LHCN-M2 (cell line): Measurements from ENCODE around the gene DDX20. TPM values are rescaled to one million over a fixed set of nuclear protein-coding genes. Genes with fewer than 3 reads are reported as not detected.
"Not testable (repeated sequence)": the region's sequence is repeated elsewhere in the genome, so short reads cannot be mapped to it uniquely, and the experiment has no call there.

Experiments used
- DNase-seq: peaks from one replicate; pipeline ENCODE4 v3.0.0-alpha.2; 2012; ENCODE audit warnings: low read depth
- total RNA-seq: library from RNA; depleted of rRNA; stranded (reverse); fragments of >200 nt; gene quantifications from 2 replicates; pipeline ENCODE4 v1.2.3, GENCODE V29; 2014

Gene DDX20
- total RNA-seq, 1 experiment from 2014 or later: 31.0 TPM

DNA sequence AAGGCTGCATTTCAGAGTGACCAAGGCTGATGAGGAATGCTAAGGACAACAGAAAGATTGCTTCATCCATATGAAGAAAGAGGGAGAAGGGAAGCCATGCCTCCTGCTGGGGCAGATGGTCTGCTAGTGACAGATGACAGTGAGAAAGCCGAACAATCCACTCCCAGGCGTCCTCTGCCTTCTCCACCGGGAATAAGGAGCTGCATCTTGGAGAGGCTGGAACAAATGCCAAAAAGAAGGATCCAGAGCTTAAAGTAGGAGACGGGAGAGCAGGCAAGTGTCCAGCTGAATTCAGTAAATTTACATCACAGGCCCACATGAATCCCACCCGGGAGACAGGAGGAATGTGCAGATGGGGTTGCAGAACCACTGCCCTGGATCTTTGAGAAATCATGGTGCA, 33.4 kb downstream of the DDX20 start:
- peak; percentile 8 for DNase-seq

DNA sequence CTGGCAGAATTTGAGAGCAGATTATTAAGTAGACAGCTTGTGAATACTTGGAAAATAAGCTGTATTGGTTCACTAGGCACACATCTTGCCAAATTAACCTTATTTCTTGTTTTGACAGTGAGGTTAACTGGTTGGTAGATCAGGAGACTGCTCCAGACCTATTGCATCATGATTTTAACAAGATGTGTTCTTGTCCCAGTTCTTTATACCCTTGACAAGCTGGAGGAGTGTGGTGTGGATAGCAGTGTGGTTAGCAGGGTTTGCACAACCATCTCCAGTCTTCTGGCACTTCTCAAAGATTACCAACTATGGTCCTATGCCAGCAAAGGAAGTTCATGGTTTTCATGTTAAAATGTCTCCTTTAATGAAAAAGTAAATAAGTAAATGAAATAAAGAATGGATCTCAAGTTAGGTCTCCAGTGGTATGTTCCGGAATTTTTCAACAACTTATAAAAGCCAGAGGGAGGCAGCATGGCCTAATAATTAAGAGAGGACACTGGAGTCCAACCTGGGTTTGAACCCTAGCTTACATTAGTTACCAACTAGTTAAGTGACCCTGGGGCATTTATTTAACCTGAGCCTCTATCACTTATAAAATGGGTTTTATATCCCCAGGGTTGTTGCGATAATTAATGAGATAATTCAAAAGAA, 34.1 kb downstream of the DDX20 start:
- DNase-seq: peak; percentile 24

DNA sequence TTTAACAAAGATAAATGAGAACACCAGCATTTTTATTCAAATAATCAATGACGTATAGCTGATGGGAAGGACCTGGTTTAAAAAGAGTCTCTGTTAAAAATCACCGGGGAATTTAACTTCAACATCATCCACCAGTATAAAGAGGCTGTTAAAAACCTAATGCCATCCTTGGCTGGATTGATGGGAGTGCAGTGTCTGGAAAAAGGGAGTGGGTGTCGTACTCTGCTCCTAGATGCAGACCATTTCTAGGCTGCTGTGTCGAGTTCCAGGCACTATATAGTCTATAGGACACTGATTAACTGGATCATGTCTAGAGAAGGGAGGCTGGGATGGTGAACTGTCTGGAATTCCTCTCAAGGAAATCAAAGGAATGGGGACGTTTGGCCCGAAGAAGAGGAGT, 36.1 kb downstream of the DDX20 start:
- DNase-seq: no peak

DNA sequence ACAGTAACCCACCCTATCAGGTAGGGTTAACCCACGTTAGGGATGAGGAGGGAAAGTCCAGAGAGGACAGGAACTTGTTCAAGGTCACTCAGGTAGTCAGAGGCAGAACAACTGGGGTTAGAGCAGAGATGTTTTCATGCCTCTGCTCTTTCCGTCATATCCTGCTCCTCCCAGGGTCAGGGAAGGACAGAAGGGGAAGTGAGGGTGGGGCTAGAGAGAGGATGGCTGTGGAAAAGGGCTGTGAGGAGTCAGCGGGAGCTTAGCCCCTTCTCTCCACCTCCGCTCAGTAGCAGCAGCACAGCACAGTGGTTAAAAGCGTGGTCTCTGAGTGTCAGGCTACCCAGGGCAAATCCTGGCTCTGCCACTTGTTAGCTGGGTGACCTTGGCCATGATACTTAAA, 36.5 kb downstream of the DDX20 start:
- DNase-seq: no peak

DNA sequence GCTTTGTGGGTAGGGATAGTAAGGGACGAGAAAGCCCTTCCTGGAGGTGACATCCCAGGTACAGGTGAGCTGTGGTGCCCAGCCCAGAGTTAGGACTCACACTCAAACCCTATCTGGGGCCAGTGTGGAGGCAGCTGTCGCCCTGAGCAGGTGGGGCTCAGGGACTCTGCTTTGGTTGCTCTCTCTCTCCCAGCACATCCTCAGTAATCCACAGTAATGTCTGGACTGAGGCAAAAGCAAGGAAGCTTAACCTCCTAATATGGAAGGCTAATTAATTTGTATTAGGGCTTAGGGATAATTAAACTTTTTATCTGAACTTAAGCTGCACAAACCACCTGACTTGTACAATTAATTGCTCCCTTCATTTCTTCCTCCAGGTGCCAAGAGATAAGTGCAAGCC, 38.2 kb downstream of the DDX20 start:
- no peak for DNase-seq

DNA sequence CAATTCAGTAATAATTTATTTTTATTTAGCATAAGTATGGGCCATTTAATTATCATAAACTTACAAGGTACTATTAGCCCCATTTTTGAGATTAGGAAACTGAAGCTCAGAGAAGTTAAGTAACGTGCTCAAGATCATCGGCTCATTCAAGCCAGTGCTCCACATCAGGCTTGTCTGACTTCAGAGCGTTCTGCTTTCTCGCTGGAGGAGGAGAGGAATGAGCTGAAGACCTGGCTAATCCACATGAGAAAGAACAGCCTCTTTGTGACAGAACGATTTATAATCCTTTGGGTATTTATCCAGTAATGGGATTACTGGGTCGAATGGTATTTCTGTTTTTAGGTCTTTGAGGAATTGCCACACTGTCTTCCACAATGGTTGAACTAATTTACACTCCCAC, 39.7 kb downstream of the DDX20 start:
- DNase-seq: no peak

DNA sequence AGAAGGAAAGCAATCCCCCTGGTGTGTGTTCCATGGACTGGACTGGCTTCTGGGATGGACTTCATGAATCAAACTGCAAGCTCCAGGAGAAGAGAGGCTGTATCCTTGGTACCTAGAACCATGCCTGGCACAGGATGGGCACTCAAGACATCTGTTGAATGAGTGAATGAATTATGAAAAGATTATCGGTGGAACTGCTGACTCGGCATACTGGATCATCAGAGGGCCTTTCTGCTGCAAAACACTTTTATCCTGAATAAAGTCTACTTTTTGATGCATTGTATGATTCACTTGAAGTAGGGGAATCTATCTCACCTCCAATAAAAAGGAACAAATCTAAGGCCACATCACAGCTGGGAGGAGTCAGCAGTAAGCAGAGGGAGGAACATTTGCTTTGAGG, 42.9 kb downstream of the DDX20 start:
- no peak for DNase-seq

DNA sequence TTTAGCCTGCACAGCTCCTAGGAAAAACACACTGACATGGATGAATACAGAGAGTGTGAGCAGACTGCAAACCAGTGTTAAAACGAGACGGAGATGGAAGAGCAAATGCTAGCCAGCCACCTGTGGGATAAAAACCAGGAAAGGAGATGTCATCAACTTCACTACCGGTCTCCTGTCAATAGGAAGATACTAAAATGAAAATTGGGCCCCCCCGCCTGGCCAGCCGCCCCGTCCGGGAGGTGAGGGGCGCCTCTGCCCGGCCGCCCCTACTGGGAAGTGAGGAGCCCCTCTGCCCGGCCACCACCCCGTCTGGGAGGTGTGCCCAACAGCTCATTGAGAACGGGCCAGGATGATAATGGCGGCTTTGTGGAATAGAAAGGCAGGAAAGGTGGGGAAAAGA, 44.0 kb downstream of the DDX20 start:
- DNase-seq: not testable (repeated sequence)

DNA sequence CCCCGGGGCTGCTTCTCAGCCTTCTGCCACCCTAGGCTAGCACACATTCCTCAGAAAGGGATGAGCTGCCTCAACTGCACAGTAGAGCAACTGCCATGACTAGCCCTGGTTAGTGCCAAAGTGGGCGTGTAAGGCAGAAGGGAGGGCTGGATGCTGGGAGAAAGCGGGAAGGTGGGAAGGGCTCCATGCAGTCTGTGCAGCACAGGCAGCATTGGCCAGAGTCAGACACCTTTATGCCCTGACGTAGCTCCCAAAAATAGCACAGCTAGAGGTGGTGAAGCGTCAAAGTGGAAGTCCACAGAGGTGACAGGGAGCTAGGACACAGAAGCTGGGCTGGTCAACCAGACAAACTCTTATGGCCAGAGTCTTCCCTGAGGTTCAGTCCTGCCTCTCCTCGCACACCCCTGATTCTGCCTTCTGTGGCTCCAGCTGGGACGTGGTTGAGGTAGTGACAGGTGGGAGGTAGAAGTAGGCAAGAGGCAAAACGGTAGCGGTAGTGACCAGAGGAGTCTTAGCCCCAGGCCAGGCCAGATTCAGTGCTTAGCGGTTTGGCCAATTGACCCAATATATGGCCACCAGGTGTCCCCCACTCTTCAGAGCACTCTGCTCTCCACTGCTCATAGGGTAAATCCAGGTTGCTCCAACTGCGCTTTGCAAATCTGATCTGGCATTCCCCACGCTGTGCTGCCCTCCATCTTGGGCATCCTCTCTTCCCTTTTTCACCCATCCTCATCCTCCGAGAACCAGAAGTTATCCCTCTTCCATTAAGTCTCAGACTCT, 45.6 kb downstream of the DDX20 start:
- no peak for DNase-seq

DNA sequence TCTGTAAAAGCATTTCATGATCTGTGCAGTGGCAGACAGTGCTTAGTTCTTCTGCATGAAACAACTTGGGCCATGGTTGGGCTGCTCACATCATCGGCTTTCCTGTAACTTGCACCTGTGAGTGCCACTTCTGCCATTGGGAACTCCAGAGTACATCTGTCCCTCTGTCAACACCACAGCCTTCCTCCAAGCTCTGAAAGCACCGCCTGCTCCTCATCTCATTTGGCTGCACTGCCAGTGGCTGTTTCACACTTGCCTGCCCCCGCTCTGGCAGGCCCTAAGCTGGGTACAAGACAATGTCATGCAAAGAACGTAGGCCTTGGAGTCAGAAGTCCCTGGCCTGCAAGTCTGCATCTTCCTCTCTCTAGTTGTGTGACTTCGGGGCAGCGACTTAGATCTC, 46.4 kb downstream of the DDX20 start:
- DNase-seq: no peak

DNA sequence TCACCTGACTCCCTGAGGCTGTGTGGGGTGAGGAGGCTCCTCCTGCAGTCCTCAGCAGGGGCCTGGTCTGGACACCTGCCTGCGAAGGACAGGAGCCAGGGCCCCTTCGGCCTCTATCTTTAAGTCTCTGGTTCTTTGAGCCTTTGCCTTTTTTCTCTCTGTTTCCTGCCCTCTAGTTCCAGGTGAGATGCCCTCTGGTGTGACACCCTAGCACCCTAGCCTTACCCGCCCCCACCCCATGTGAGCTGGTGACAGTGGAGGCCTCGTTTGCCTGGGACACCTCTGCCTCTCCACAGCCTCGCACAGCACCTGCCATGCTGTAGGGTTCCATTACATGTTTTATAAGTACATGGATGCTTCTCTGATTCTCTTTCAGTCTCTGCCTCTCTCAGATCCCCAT, 47.3 kb downstream of the DDX20 start:
- no peak for DNase-seq

DNA sequence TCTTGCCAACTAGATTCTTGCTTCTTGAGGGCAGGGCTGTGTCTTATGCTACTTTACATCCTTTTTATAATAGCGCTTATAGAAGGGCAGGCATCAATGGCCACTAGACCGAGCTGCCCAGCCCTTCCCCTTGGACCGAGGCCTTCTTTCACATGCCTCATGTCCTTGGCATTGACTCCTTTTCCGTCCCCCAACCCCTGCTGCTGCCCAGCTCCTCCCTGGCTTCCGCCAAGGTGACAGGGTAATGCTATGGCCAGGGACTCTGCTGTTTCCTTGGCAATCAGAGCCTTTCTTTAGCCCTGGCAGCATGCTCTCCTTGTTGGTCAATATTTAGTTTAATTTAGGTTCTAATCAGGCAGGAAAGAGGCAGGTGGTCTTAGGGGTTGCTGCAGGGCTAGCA, 48.2 kb downstream of the DDX20 start:
- DNase-seq: no peak

DNA sequence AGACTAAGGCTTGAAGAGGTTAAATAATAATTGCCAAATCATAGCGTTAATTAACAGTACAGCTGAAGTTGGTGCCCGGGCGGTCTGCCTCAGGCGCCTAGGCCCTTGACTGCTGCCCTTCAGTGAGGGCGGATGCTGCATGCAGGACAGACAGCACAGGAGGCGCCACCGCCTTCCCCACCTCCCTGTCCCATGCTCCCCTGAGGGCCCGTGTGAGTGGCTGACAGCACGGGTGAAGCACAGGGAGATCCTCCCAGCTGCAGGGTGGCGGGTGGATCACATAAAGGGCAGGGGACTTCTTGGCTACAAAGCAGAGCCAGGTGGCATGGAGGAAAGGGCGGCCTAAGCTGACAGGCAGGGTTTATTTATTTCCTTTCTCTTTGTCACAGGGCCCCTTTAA, 49.1 kb downstream of the DDX20 start:
- no peak for DNase-seq

DNA sequence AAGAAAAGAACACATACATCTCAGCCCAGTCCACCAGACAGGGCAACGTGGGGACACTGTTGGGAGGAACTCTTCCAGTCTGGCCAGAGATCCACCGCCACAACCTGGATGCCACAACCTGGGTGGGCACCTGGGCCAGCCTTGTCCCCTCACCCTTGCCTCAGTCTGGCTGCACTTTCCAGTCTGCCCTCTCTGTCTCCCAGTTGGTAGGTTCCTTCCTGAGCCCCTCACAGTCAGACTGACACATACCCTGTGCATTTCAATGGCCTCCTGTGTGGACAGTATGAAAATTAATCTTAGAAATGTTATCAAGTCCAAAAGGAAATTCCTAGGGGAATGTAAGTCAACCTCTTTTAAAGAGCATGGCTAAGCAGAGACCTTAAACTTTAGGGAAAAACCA, 49.5 kb downstream of the DDX20 start:
- DNase-seq: no peak

DNA sequence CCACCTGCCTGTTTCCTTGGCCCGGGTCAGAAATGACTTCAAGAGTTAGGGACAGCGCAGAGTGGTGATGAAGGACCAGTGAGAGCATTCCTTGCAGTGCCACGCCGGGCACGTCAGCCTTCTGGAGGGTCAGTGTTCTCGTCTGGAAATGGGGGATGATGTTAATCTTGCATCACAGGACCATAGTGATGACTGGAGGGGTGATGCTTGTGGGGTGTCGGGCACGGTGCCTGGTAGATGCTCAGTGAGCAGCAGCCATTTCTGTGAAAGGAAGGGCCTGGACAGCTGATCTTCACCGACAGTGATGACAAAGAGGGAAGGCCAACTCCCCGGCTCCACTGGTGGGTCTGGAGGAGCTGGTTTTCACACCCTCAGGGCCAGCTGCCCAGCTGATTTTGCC, 56.2 kb downstream of the DDX20 start:
- no peak for DNase-seq

DNA sequence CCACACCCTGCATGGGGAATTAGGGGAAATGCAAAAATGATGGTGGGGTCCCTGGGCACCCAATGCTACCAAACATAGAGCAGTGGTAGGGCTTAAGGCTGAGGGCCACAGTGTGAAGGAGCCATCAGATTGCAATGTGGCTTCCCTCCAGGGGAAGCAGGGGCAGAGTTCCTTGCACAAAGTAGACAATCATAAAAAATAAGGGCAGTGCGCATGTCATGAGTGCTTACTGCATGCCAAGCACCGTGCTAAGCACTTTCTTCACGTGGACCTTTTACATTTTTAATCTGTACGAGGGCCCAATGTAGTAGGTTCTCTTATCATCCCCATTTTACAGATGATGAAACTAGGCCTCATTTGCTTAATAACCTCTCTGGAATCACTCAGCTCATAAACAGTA, 56.6 kb downstream of the DDX20 start:
- no peak for DNase-seq

DNA sequence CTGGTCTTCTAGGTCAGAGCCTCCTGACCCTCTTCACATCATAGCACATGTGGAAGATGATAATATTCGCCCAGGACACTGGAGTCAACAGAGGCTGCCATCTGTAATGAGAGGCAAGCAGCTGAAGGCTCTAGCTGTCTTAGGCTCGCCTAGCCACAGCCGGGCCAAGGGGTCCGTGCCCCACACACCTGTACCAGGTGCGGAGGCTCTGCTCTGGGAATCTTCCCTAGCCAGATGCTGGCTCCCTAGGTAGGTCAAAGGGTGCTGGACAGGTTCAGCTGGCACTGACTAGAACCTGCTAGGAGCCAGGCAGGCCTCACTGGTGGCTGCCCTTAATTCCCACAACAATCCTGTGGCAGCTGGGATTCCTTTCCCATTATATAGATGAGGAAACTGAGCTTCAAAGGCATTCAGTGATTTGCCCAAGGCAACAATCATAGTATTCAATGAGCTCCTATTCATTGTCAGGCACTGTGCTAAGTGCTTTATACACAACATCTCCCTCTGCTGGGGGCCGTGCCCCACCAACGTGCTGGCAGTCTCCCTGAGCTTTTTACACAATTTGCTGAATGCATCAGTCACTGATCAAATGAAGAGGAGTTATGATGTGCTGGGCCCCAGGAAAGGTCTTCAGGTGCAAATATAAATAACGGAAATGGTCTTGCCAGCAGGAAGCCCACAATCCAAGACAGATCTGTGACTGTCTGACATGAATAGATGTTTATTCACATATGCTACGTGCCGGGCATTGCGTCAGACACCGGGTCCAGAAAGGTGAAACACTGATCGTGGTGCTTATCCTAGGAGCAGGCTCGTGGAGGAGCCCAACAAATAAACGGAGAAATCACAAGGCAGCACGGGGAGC, 58.0 kb downstream of the DDX20 start:
- DNase-seq: no peak

DNA sequence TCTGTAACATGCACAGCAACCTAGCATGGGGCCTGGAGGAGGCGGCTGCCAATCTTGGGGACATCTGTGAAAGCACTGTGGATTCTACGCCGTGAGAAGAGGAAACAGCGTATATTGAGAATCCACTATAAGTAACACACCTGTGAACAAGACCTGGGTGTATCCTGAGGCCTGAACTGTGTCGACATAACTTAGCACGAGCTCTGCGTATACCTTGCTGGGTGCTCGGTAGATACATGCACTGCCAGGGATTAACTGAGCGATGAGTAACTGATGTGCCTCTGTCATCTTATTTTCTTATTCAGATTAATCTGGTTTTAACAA, 58.6 kb downstream of the DDX20 start:
- no peak for DNase-seq

DNA sequence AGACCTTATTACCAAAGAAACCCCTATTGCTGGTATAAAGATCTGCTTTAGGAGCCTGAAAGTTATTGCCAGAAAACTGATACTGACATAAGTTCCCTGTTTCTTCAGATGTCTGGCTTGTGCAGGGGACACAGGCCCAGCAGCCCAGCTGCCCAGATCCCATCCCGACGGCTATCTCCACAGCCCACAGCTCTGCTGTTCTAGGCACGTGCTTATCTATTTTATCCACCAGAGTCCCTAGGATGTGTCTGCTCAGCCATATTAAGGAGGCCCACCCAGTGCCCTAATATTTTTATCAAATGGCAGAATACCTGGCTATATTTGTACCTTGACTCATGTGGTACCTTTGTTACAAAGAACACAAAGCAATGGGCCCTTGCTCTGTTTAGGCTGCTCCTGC, 58.9 kb downstream of the DDX20 start:
- DNase-seq: no peak
